Posterior vena cava (tissue), 2 donors: Measurements from ENCODE around the gene THNSL1. TPM values are rescaled to one million over a fixed set of nuclear protein-coding genes. Genes with fewer than 3 reads are reported as not detected.
"Not testable (repeated sequence)": the region's sequence is repeated elsewhere in the genome, so short reads cannot be mapped to it uniquely, and the experiment has no call there.

ENCODE experiments used
- DNase-seq: peaks from one replicate; pipeline ENCODE4 v3.0.0-alpha.2; 2020; ENCODE audit warnings: low spot score
- intact Hi-C, 2 donors: fragments of 100-400 bp; cut with DNase I; formaldehyde crosslinking; loops; one replicate each; pipeline versions ENCODE4 v1.14.1 to v1.14.2; 2022 to 2023
- total RNA-seq, 2 donors: library from RNA; stranded (reverse); fragmentation: NEBNext Ultra II Directional; extraction: Animal tissue kit (Norgen Biotek cat#: 25700); gene quantifications; one replicate each; pipeline ENCODE4 v1.2.1, GENCODE V29; 2021
- donor health status: DM: yes; HTN: yes; CAD: no.
- donor health status: DM: yes; HTN: yes; CAD: no.

THNSL1 gene
- total RNA-seq, 2 donors from 2014 or later = 1.9 to 2.1 TPM

DNA sequence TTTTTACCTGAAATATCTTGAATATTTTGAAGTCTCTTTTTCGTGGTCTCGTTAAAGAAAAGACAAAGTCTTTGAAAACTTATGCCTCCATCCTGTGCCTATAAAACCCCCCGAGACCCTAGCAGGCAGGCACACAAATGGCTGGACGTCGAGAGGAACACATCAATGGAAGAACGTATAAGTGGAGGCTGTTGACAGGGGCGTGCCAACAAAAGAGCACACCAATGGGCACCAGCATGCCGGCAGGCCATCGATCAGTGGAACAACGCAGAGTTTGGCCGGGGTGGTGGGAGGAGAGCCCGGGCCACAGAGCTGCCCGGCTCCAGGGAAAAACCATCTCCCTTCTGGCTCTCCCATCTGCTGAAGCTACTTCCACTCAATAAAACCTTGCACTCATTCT lies 25.1 kb upstream of the THNSL1 start:
- intact Hi-C loops = loop anchor here (5.0 to 10.0 kb wide), 2 partner anchors 266 to 994 kb away; partner anchors contain the start of gene ARHGAP21 (in 1 of the 2)
- DNase-seq = no peak

DNA sequence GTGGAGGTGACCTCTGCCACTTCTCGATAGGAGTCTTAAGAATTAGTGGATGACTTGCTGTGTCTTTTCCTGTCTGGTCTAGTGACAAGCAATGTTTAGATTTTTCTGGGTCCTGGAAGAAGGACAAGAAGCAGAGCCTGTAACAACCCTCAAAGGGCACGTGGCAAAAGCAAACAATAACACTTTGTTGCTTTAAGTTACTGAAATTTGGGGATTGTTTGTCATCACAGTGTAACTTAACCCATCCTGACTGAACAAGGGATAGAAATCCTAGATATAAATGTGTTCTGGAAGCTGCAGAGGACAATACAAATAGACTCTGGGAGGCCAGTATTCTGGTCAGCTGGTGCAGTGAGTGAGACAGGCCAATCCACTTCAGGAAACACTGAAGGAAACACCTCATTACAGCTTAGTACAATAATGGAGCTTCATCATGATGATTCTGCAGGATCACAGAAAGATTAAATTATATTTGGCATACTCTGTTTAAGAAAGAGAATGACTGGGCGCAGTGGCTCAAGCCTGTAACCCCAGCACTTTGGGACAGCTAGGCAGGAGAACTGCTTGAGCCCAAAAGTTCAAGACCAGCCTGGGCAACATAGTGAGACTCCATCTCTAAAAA lies 23.8 kb upstream of the THNSL1 start:
- intact Hi-C loops = loop anchor here (5.0 to 10.0 kb wide), 2 partner anchors 268 to 995 kb away; partner anchors contain the start of gene ARHGAP21 (in 1 of the 2)
- no peak for DNase-seq

DNA sequence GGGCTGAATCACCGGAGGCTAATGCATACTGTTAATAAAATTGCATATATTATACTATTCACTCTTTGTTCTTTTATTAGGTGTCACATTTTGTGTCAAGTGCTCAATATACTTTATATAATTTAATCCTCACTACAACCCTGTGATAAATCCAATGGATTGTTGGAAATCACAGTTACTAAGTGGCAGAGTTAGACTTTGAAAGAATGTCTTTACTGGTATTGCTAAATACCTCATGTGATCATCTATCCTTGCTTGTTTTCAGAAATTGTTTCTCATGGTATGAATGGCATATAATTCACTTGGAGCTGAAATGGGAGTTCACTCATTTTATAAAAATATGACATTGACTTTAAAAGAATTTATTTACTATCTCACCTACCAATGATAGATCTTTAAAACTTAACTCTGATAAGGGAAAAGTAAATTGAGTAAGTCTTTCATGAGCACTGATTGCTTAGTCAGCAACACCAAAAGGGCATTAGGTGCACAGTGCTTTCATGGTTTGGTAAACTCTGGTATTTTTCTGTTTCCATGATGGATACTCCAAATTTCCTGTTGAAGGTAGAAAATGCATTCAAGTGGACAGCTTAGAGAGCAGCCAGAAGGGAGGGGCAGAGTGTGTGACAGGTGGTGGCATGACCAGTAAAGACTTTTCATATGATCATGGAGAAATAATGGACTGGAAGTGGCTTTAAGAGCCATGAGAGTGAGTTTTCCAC lies 23.0 kb upstream of the THNSL1 start:
- intact Hi-C loops = loop anchor here (5.0 to 10.0 kb wide), 2 partner anchors 269 to 996 kb away; partner anchors contain the start of gene ARHGAP21 (in 1 of the 2)
- no peak for DNase-seq

DNA sequence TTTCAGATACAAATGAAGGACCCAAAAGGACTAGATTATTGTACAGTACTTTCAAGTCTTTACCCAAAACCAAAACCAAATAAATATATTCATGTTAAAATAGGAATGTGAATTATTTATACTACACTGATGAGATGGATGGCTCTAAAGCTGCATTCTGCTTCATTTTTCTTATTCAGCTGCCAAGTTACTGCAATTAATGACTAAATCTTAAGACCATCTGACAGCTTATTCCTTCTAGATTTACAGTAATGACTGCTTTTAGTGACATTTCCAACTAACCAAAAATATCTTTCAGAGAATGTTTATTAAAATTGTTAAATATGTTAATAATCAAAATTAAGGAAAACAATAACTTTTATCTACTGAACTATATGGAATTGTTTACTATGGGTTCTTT lies 21.3 kb upstream of the THNSL1 start:
- intact Hi-C loops = loop anchor here in 1 of 2 donors (10.0 kb wide), 1 partner anchor 270 kb away; the partner anchor contains the start of gene ARHGAP21

DNA sequence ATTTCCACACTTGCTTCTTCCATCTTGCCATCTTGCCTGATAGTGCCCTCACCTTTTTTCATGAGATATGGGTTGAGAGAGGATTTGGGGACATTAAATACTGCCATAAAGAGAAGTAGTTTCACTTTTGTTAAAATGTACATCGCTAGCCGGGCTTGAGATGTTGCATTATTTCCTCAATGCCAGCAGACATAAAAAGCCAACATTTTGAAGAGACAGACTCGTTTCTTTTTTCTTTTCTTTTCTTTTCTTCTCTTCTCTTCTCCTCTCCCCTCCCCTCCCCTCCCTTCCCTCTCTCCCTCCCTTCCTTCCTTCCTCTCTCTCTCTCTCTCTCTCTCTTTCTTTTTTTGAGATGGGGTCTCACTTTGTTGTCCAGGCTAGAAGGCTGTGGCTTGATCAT lies 18.4 kb upstream of the THNSL1 start:
- intact Hi-C loops = loop anchor here (2.0 to 10.0 kb wide), 2 partner anchors 253 to 273 kb away; partner anchors contain the start of gene ARHGAP21 (in 1 of the 2)
- no peak for DNase-seq

More for the DNA sequence above, 21.3 kb upstream of the THNSL1 start:
- no peak for DNase-seq

DNA sequence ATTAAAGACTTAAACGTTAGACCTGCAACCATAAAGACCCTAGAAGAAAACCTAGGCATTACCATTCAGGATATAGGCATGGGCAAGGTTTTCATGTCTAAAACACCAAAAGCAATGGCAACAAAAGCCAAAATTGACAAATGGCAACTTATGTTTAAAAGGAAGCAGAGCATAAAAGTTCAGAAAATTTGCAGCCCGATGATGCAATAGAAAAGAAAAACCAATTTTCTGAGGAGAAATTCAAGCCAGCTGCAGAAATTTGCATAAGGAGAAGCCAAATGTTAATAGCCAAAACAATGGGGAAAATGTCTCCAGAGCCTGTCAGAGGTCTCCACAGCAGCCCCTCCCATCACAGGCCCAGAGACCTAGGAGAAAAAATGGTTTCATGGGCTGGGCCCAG lies 4.8 kb upstream of the THNSL1 start:
- intact Hi-C loops, DNase-seq: not testable (repeated sequence)

DNA sequence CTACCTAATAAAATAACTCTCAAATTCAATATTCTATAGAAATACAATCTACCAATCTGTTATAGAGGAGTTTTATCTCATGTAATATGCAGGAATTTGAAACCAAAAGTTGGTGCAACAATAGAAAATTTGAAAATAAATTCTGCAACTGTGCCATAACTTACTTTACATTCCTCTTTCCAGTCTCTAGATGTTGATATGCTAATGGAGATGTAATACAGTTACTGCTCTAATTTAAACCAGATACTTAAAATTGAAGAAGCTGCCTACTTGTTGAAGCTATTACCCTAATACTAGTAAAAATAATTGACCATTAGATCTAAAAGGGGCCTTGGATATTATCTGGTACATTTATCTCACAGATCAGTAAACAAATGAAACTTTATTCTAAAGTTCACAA lies 1.8 kb upstream of the THNSL1 start:
- no peak for DNase-seq
- intact Hi-C loops = no loop called here

DNA sequence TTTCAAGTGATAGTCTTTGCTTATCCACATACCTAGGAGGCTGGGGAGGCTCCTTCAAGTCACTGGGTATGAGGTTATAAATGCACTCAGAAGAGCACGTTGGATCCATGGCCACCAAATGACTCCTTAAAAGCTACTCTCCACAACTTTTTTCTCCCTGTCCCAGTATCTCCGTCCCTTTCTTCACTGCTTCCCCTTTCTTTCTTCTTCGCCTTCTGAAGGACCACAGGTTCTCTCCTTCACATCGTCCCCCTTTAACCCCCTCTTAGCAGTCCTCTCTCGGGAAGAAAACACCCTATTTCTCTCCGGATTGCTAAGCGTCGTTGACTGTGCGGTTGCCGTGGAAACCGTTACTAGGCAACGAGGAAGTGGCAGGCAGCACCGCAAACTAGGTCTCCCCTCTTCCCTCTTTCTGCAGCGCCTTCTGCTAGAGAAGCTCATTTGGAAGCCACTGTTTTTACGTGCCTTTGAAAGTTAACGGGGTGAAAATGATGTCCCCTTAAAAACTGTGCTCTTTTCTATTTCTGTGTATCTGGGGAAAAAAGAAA lies 510 bp upstream of the THNSL1 start, which contains the start of gene ENKUR:
ENKUR (minus strand) TSS at position 331 of the 548 bp plus-strand sequence; CDS start at position 109, 222 bp downstream.
- peak; percentile 97 for DNase-seq
- intact Hi-C loops = no loop called here

DNA sequence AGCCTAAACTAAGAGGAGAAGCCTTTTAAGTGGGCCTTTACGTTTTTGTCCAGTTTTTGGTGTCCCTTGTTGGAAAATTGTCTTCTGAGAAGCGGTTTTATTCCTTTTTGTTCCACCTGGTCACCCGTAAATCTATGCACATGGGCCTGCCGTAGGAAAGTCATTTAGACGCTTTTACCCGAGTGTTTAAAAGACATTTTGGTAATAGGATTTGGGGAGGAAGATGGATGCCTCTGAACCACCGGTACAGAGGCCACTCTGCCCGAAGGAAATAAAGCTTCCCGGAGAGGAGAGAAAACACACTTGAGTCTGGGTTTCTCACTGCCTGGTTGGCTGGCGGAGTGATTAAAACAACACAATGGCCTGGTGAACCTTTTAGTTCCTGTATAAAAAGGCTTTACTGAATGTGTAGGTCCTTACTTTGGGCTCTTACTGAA lies 760 bp downstream of the THNSL1 start:
- DNase-seq = no peak
- intact Hi-C loops = no loop called here

DNA sequence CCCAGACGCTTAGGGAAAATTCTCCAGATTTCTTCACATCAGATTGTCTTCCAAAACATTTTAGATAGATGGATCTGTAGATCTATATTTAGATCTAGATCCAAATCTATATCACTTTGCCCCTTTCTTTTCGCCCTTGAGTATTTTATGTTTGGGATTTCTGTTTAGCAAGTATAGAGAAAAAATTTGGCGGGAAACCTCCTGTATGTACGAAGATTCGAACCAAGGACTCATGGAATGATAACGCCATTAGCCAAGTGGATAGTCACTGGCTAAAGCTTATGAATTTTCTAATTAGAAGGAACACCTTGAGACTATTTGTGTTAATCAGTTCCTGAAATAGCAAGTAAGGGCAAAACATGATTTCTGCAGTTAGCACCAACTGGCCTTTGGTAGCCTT lies 1.2 kb downstream of the THNSL1 start:
- intact Hi-C loops = no loop called here

DNA sequence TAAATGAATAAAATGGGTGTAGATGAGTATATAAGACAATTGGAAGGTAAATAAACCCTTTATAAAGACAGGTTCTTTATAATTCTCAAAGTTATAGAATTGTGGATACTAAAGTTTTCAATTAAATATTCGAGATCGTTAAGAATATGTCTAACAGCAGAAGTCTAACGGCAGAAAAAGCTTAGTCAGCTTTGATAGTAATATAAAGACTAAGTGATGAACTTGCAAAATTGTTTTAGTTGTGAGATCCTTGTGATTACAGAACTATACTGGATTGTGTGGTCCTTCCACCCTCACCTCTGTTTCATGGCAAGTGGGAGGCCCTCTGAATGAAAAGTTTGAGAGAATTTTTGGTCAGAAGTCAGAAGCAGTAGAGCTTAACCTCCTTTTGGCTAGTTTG lies 2.3 kb downstream of the THNSL1 start:
- intact Hi-C loops = no loop called here
- no peak for DNase-seq

More for the DNA sequence above, 1.2 kb downstream of the THNSL1 start:
- DNase-seq = no peak

DNA sequence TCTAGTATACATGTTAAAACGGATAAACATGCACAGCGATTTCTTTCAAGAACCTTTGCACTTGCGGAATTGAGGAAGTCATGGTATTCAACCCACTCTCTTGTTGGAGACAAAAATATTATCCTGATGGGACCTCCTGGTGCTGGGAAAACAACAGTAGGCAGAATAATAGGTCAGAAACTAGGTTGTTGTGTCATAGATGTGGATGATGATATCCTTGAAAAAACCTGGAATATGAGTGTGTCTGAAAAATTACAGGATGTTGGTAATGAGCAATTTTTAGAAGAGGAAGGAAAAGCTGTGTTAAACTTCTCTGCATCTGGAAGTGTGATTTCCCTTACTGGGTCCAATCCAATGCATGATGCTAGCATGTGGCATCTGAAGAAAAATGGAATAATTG lies 6.9 kb downstream of the THNSL1 start:
- intact Hi-C loops = no loop called here
- no peak for DNase-seq

DNA sequence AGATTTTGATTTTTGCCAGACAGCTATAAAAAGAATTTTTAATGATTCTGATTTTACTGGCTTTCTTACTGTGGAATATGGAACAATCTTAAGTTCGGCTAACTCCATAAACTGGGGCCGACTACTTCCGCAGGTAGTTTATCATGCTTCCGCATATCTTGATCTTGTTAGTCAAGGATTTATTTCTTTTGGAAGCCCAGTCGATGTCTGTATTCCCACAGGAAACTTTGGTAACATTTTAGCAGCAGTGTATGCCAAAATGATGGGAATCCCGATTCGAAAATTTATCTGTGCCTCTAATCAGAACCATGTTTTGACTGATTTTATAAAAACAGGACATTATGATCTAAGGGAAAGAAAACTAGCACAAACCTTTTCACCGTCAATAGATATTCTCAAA lies 8.1 kb downstream of the THNSL1 start:
- DNase-seq = no peak
- intact Hi-C loops = no loop called here

DNA sequence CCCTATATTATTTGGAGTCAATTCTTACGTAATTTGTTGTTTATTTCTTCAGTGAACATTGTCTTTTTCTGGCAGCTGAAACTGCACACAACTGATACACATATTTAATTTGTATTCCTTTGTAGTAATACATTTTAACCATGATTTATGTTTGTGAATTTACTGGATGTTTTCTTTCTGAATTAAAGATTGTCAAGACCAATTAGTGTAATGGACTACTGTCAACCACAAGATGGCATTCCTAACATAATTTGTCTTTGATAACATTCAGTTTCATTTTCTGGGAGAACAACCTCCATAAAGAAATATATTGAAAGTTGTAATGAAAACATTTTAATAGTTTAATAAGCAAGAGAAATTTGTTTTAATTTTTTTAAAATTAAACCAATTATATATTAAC lies 10.1 kb downstream of the THNSL1 start:
- intact Hi-C loops = no loop called here
- no peak for DNase-seq

DNA sequence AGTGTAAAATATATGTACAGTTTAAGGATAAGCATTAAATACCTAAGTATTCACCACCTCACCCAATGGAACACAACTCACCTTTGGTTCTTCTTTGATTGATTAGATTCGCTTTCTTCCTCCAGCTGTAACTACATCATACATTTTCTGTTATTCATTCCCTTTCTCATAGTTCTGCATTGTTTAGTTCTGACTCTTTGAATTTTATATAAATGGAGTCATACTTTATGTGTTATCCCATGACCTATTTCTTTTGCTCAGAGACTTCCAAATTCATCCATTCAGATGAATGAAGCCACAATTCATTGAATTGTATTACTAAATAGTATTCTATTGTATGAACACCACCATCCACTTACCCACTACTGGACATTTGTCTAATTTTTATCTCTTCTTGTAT lies 12.3 kb downstream of the THNSL1 start:
- intact Hi-C loops = no loop called here
- DNase-seq = no peak

DNA sequence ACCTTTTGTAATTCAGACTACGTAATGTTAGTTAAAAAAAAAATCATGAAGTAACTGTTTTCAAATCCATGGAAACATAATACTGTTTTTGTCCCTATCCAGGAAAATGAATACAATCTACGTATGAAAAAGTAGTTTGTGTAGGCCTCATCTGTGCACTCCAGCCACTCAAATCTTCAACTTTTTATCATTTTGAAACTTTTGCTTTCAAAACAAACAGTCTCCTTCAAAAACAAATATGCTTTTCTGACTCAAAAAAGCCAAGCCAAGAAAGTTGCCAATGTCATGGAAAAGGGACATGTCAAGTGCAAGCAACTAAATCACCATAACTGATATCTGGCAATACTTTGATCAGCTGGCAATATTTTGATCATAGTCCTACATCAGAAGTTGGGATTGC lies 13.1 kb downstream of the THNSL1 start:
- DNase-seq = no peak
- intact Hi-C loops = no loop called here

DNA sequence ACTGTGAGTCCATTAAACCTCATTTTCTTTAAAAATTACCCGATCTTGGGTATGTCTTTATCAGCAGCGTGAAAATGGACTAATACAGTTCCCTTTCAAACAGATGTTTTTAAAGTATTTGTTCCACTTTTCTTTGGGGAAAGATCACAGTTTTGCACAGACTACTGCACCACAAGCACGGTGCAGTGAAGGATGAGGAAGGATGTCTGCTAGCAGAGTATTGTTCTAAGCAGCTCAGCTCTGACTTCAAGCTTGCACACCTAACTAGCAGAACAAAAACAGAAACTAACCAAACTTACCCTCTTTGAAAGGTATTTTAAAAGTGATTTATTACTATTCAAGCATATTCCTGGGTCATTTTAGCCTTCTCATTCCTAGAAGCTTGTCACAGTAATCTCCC lies 20.0 kb downstream of the THNSL1 start:
- DNase-seq = no peak

DNA sequence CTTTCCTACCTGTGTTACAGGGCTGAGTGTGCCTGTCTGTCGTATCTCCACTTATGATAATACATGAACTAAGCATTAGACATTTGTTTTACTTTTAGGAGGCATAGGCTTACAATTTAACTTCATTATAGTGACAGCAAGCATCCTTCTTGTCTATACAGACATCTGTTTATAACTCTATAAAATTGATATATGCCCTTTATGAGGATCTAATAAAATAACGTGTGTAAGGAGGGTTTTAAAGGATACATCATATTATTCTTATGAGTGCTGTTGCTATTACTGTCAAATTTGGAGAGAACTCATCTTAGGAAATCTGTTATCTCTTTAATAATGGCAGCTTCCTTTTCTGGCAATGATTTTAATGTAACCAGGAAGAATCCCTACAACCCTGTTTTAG lies 21.9 kb downstream of the THNSL1 start:
- intact Hi-C loops = no loop called here
- no peak for DNase-seq

More for the DNA sequence above, 20.0 kb downstream of the THNSL1 start:
- intact Hi-C loops = no loop called here

DNA sequence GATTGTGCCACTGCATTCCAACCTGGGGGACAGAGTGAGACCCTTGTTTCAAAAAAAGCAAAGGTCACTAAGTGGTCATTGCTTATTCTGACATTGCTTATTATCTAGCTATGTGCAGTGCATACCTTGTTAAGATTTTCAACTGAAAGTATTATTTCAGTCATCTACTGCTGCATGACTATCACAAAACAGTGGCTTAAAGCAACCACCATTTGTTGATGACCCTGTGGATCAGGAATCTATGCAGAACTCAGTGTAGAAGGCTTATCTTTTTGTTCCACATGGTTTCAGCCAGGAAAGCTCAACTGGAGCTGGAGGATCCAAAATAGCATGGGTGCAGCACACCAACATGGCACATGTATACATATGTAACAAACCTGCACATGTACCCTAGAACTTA lies 23.1 kb downstream of the THNSL1 start:
- intact Hi-C loops = no loop called here

DNA sequence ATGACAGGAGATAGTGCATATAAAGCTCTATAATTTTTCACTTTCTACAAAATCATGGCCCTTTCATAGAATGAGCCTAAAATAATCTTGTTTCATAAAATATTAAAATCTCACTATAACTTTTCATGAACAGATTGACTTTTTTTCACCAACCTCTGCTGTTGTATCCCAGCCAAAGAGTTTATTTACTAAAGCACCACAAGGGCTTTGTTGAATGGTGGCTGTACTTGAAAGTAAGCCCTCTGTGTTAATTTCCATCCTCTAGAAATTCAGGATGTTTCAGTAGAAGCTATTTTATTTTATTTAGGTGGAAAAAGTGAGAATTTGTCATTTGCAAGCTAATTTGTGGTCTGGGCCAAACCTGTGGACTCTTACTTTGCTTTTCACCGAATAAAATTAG lies 30.2 kb downstream of the THNSL1 start:
- DNase-seq = no peak
- intact Hi-C loops = no loop called here

More for the DNA sequence above, 23.1 kb downstream of the THNSL1 start:
- no peak for DNase-seq
